Subcutaneous adipose tissue (tissue), 4 donors: ENCODE data around the gene CAMTA1. TPM values are rescaled to one million over a fixed set of nuclear protein-coding genes. Genes with fewer than 3 reads are reported as not detected.

Experiments
- CTCF ChIP-seq: fragments of 450-650 bp; IDR thresholded peaks from one replicate; pipeline ENCODE4 v1.5.1; 2016; ENCODE audit warnings: low read depth, mild to moderate bottlenecking, control low read depth, antibody characterized with exemption, moderate library complexity
- total RNA-seq, 4 donors: library from RNA; depleted of rRNA; stranded (reverse); fragments of >200 nt; gene quantifications; one replicate each; pipeline ENCODE4 v1.1.0, GENCODE V29; 2016

The CAMTA1 gene
- total RNA-seq, 4 donors from 2014 or later, result 58.6 to 82.5 (median 78.0) TPM

GRCh38 chr1:6913086-6913485 is 127.8 kb downstream of the CAMTA1 start:
- TF ChIP-seq CTCF, result no peak

- no peak for TF ChIP-seq CTCF
Measured at GRCh38 chr1:6914706-6915105, 129.5 kb downstream of the CAMTA1 start.

- no peak for TF ChIP-seq CTCF
Measured at GRCh38 chr1:6915999-6916565, 130.8 kb downstream of the CAMTA1 start.

- TF ChIP-seq CTCF, result no peak
Measured at GRCh38 chr1:6917067-6917466, 131.8 kb downstream of the CAMTA1 start.

- no peak for TF ChIP-seq CTCF
Measured at GRCh38 chr1:6918186-6918924, 133.1 kb downstream of the CAMTA1 start.

GRCh38 chr1:6918925-6919511 is 133.8 kb downstream of the CAMTA1 start:
- no peak for TF ChIP-seq CTCF

GRCh38 chr1:6922096-6922931 is 137.1 kb downstream of the CAMTA1 start:
- no peak for TF ChIP-seq CTCF
